Prostate gland (tissue), 2 donors: Measurements from ENCODE around the gene SEMG2.

Experiments used
- POLR2AphosphoS5 ChIP-seq: sonication (generic); formaldehyde crosslinking; IDR thresholded peaks from one replicate; pipeline ENCODE4 v1.6.1; 2017; ENCODE audit warnings: antibody characterized with exemption
- TF ChIP-seq, protein P1 (sequence below), 4 experiments: fragments of 200-600 bp in 2 of 4; fragments of 450-650 bp in 2 of 4; sonication (generic) in 2 of 4; IDR thresholded peaks; 1 replicate in 3 of 4; 2 replicates in 1 of 4; pipeline ENCODE4 v1.5.1; 2016 to 2019; ENCODE audit warnings: antibody characterized with exemption in 4 of 4, mild to moderate bottlenecking in 2 of 4, moderate library complexity in 2 of 4

DNA sequence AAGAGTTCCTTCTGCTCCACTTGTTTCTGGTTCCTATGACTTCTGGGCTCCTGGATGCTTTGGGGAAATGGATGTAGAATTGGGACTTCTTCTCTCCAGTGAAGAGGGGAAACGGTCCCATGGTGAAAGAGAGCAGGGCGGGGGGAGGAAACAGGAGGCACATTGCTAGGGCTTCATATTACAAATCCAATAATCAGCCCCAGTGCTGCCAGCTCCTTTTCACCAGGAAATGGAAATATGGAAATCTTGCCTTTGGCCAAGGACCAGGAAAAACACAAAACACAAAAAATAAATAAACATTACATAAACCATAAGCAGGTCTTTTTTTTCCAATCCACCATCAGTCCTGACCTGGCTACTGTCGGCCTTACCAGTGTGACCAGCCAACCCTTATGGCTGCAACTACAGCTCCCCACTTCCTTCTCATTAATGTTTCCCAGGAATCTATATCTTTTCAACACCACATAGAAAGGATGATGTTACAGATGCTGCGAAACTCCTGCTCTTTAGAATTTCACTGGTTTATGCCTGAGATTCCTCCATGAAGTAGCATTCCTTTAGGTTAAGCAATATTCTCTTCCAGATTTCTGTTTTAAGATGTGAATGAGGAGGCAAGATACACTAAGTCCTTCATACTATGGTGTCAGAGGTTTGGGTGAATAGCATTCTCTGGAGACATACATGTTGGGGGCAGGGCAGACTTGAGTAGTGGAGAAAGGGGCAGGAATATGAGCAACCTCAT lies 44.5 kb upstream of the SEMG2 start:
- TF ChIP-seq, protein P1, sequence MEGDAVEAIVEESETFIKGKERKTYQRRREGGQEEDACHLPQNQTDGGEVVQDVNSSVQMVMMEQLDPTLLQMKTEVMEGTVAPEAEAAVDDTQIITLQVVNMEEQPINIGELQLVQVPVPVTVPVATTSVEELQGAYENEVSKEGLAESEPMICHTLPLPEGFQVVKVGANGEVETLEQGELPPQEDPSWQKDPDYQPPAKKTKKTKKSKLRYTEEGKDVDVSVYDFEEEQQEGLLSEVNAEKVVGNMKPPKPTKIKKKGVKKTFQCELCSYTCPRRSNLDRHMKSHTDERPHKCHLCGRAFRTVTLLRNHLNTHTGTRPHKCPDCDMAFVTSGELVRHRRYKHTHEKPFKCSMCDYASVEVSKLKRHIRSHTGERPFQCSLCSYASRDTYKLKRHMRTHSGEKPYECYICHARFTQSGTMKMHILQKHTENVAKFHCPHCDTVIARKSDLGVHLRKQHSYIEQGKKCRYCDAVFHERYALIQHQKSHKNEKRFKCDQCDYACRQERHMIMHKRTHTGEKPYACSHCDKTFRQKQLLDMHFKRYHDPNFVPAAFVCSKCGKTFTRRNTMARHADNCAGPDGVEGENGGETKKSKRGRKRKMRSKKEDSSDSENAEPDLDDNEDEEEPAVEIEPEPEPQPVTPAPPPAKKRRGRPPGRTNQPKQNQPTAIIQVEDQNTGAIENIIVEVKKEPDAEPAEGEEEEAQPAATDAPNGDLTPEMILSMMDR (IDR thresholded peaks at IDR 0.05): no peak
- no peak for TF ChIP-seq POLR2AphosphoS5
